ENCODE measurements around the gene GLI3.

GLI3 gene

GRCh38 chr7:42233171-42233570, 3.8 kb downstream of the GLI3 start:
- in situ Hi-C loops (cut with MboI; ENCODE audit: low pct_unique_long_range_greater_than_20kb, low sequenced_read_pairs, unreplicated experiment): no loop called here
- TF ChIP-seq CTCF (IDR thresholded peaks at IDR 0.05; ENCODE audit: extremely low read depth, insufficient read depth, missing control alignments): no peak
- DNase-seq (ENCODE audit: low spot score): no peak

GRCh38 chr7:42232275-42232674, 4.7 kb downstream of the GLI3 start:
- no peak for TF ChIP-seq CTCF (IDR thresholded peaks at IDR 0.05; ENCODE audit: extremely low read depth, insufficient read depth, missing control alignments)
- no peak for DNase-seq (ENCODE audit: low spot score)
- in situ Hi-C loops (cut with MboI; ENCODE audit: low pct_unique_long_range_greater_than_20kb, low sequenced_read_pairs, unreplicated experiment): no loop called here

GRCh38 chr7:42231043-42231787, 5.8 kb downstream of the GLI3 start:
- DNase-seq (ENCODE audit: low spot score): no peak
- in situ Hi-C loops (cut with MboI; ENCODE audit: low pct_unique_long_range_greater_than_20kb, low sequenced_read_pairs, unreplicated experiment): no loop called here
- TF ChIP-seq CTCF (IDR thresholded peaks at IDR 0.05; ENCODE audit: extremely low read depth, insufficient read depth, missing control alignments): no peak

- DNase-seq (ENCODE audit: low spot score): no peak
- in situ Hi-C loops (cut with MboI; ENCODE audit: low pct_unique_long_range_greater_than_20kb, low sequenced_read_pairs, unreplicated experiment): no loop called here
Measured at GRCh38 chr7:42227936-42228591, 8.9 kb downstream of the GLI3 start.

GRCh38 chr7:42227541-42227935, 9.5 kb downstream of the GLI3 start:
- in situ Hi-C loops (cut with MboI; ENCODE audit: low pct_unique_long_range_greater_than_20kb, low sequenced_read_pairs, unreplicated experiment): no loop called here

More at GRCh38 chr7:42227936-42228591, 8.9 kb downstream of the GLI3 start:
- TF ChIP-seq CTCF (IDR thresholded peaks at IDR 0.05; ENCODE audit: extremely low read depth, insufficient read depth, missing control alignments): no peak

GRCh38 chr7:42227021-42227420, 10.0 kb downstream of the GLI3 start:
- in situ Hi-C loops (cut with MboI; ENCODE audit: low pct_unique_long_range_greater_than_20kb, low sequenced_read_pairs, unreplicated experiment): no loop called here
- TF ChIP-seq CTCF (IDR thresholded peaks at IDR 0.05; ENCODE audit: extremely low read depth, insufficient read depth, missing control alignments): no peak
- no peak for DNase-seq (ENCODE audit: low spot score)

More at GRCh38 chr7:42227541-42227935, 9.5 kb downstream of the GLI3 start:
- TF ChIP-seq CTCF (IDR thresholded peaks at IDR 0.05; ENCODE audit: extremely low read depth, insufficient read depth, missing control alignments): no peak
- no peak for DNase-seq (ENCODE audit: low spot score)

All from GM13977 (cell line).